CD4-positive, alpha-beta T cell treated with Interleukin-21 for 1 hour (primary cell): Measurements from ENCODE around the gene RELL1.
"Not testable (repeated sequence)": the region's sequence is repeated elsewhere in the genome, so short reads cannot be mapped to it uniquely, and the experiment has no call there.

Source experiments
- DNase-seq: peaks from one replicate; pipeline ENCODE4 v3.0.0-alpha.2; 2020

The RELL1 gene

DNA sequence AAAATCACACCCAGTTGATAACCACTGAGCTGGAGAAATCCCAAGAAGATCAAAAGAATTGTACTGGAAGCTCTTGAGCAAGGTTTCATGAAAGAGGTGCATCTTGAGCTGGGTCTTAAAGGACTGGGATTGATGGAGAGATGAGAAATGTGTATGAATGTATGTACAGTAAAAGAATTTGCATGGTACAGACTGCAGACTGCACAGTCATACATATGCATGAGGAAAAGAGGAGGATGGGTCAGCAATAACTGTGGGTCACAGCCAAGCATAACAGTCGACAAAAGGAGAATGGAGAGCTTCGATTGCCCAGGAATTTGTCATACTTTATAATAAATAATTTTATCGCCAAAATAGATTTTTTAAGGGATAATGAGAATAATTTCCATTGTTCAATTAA, 4.8 kb upstream of the RELL1 start:
- DNase-seq = no peak

DNA sequence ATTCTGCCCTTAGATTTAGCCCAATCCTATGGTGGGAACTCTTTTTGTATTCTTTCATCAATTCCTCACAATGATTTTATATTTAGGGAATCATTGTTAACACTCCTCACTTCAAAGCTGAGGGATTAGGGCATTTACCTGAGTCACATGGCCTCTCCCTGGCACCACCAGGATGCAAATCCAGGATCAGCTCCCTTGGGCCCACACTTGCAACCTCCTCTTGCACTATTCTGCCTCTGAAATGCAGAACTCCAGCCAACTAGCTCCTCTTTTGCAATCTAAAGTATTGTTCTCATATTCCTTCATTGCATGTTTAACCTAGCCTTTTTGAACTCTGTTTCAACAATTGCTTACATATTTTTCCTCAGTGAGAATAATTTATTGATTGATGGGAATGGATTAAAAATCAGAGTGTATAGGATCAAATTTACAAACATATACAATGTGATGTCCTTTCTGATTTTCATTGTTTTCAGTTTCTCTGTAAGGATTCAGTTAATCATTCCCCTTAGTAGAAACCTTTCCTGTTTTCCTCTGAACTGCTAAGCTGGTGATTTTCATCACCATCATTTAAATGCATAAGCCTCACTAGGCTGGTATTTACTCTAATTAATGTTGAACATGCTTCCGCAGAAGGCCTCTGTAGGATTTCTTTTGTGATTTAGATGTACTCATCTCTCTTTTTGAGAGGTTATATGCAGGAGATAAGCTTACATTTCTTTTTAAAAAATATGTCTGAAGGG, 3.3 kb upstream of the RELL1 start:
- DNase-seq = no peak

DNA sequence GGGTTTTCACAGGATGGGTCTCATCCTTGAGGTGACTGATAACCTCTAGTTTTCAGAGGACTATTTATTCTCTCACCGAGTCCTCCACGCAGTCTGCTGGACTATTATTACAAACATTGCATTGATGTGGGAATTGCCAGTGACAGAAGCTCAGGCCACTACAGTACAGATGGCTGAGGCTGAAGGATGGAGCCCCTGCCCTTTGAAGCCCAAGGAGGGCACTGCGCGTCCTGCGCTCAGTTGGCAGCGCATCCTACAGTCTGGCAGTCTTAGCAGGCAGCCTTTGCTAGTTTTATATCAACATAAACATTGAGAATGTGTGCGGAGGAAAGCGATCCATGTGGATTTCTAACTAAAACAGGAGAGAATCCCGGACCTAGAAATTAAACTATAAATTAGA, 1.5 kb upstream of the RELL1 start:
- DNase-seq = no peak

GRCh38 chr4:37687194-37687562, 1.0 kb upstream of the RELL1 start:
- DNase-seq = no peak

DNA sequence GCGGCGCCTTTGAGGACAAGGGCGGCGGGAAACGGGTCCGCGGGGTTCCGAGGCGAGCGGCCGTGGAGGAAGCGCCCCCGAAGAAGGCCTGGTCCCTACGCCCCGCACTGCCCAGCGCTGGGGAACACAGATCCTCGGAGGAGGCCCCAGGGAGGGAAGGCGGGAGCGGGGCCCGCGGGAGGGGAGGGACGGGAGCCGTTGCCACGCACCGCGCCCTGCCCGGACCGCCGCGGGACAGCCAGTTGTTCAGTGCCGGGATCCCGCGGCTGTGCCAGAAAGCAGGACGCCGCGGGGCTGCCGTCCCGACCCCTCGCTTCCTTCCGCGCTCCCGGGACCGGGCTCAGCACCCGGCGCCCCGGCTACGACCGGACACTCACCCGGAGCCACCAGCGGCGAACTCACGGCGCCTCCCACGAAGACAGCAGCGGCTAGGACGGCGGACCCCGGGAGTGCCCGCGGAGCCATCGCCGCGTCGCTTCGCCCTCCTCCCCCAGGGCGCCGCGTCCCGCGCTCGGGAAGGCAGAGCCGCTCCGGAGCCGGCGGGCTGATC, 278 bp downstream of the RELL1 start:
- DNase-seq = no peak

DNA sequence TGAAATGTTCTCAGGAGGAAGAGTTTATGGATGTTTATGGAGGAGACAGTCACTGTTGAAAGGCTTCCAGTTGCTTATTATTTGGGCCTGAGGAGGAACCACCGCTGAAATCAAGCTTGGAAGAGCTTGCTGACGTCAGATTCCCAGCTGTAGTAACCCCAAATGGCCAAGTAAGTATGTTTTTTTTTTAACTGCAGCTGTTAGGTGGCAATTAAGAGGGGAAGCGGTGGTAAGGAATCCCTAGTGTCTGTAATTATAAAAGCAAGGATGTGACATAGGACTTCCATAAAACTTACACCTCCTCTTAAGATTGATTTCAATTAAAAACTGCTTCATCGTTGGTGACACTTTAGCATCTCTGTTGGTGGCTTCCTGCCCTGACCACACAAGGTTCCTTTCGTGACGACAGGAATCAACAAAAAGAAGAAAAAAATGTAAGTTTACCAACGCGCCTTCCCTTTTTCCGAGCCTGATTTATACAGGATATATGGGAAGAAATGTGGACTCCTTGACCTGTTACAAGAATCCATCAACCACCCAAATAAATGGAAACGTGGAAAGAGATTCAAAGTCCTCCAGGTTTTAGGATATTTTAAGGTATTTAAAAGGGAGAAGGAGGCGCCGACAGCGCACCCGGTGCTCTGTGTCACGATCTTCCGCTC, 884 bp downstream of the RELL1 start:
- DNase-seq = peak; percentile 76

- no peak for DNase-seq
Observed at GRCh38 chr4:37684154-37684553, 2.0 kb downstream of the RELL1 start.

GRCh38 chr4:37682701-37683401, 3.3 kb downstream of the RELL1 start:
- peak; percentile 20 for DNase-seq

- DNase-seq = no peak
Observed at GRCh38 chr4:37680089-37680488, 6.1 kb downstream of the RELL1 start.

DNA sequence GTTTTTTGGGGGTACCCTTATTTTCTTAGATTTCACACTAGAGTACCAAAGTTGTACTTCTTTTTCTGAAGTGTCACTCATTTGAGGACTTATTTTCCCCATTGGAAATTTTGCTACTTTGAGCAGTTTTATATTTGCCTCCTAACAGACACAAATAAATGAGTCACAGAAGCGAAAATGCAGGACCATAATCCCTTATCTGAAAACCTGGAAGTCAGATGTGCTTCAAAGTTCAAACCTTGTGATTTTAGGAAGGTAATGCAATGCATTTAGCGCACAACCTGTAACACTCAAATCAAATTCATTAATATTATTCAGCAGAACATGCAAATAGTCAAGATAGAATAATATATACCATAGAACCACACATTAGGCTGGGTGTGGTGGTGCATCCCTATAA, 6.9 kb downstream of the RELL1 start:
- no peak for DNase-seq

DNA sequence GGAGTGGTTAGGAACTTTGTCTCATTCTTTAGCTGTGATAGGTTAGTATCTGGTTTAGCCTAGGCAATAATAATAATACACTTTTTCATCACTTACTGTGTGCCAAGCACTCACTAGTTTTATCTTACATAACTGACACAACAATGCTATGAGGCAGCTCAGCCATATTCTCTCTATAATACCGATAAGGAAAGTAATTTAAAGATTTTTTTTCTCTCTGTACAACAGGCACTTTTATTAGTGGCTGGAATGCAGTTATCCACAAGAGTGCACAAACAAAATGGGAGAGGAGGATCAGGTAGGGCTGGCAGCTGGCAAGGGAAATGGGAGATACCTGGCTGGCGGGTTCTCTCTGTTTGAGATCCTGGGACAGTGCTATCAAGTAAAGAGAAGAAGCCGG, 7.6 kb downstream of the RELL1 start:
- no peak for DNase-seq

DNA sequence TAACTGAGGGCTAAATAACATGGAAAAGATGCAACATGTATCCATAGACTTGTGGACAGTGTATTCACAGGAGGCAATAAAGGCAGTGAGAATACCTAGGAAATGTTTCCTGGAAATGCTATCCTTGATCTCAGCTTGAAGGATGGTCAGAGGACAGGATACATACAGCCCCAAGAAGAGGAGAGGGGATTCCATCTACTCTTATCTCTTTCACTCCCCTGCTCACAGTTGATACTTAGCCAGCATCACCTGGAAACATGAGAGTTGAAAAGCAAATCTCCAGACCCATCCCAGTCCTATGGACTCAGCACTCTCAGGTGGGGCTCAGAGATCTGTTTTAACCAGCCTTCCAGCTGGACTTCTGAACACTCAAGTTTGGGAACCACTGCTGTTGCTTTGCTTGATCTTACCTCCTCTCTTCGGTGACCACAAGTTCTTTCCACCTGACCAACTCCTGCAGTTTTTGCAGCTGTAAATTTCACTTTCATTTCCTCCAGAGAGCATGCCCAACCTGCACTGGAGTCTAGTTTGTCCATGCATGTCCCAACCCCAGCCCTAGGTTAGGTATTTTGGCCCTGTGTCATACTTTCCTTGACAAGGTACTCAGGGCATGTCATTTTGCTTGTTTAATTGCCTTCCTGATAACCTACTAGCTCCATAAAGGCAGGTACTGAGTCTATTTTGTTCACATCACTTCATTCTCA, 10.4 kb downstream of the RELL1 start:
- DNase-seq = peak; percentile 30

DNA sequence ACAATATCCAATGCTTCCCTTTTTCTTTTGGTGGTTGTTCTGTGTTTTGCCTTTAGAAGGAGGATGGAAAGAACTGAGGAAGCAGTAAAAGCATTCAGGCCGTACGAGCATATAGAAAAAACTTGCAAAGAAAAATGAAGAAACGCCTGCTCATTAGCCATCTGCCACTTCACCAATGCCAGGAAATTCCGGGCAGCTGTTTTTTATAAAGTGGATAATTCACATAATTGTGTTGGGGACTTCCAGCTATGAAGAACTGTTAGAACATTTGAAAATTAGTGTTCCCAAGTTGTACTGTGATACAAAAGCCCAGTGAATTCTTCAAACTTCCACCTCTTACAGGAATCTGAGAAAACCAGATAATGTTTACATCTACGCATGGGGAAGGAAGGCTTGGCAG, 11.7 kb downstream of the RELL1 start:
- DNase-seq = no peak

- DNase-seq = no peak
Observed at GRCh38 chr4:37673538-37674192, 12.5 kb downstream of the RELL1 start.

- DNase-seq = no peak
Observed at GRCh38 chr4:37671072-37671471, 15.1 kb downstream of the RELL1 start.

GRCh38 chr4:37670249-37670648, 15.9 kb downstream of the RELL1 start:
- DNase-seq = no peak

GRCh38 chr4:37669124-37669523, 17.1 kb downstream of the RELL1 start:
- not testable (repeated sequence) for DNase-seq

DNA sequence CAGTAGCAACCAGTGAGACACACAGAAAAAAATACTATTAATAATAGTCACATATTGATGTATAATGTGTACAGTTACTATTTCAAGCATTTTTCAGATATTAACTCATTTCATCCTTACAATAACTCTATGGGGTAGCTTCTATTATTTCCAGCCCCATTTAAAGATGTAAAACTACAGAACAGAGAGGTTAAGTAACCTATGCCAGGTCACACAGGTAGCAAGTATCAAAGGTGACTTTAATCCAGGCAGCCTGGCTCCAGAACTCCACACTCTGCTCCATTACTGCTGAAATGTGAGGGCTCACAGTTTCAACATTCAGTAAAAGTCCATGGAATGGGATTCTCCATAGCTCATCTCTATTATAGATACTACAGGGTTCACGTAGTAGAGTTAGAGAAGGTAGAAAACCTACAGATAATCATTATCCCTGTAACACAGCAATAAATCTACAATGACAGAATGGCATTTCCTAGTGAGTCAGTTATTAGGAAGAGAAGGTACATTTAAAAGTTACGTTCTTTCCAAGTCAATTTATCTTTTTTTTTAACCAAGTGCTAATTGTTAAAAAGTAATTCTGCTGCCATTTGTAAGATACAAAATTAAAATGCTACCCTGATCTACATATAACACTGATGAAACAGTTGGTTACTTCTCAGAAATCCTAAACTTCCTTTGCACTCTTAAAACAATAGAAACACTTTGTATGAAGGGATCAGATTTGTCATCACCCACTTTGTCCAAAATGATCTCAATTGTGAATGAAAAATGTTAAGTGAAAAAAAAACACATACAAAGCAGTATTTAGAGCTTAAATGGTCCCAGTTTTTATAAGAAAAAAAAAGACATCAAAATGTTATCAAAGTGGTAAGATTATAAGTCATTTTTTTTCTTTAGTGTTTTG, 18.7 kb downstream of the RELL1 start:
- no peak for DNase-seq

GRCh38 chr4:37666625-37667071, 19.5 kb downstream of the RELL1 start:
- DNase-seq = no peak

- DNase-seq = no peak
Observed at GRCh38 chr4:37665333-37666320, 20.5 kb downstream of the RELL1 start.
